HG02970 (cell line): ENCODE results near the gene CBX4.
"Not testable (repeated sequence)": the region's sequence is repeated elsewhere in the genome, so short reads cannot be mapped to it uniquely, and the experiment has no call there.

Experiments used
- ATAC-seq: cut with Tn5 transposase; IDR thresholded peaks from one replicate; pipeline ENCODE4 v1.9.1; 2021; ENCODE audit warnings: mild to moderate bottlenecking, moderate library complexity, moderate number of reproducible peaks; ENCODE audit not compliant: unreplicated experiment, low FRiP score

Gene CBX4

DNA sequence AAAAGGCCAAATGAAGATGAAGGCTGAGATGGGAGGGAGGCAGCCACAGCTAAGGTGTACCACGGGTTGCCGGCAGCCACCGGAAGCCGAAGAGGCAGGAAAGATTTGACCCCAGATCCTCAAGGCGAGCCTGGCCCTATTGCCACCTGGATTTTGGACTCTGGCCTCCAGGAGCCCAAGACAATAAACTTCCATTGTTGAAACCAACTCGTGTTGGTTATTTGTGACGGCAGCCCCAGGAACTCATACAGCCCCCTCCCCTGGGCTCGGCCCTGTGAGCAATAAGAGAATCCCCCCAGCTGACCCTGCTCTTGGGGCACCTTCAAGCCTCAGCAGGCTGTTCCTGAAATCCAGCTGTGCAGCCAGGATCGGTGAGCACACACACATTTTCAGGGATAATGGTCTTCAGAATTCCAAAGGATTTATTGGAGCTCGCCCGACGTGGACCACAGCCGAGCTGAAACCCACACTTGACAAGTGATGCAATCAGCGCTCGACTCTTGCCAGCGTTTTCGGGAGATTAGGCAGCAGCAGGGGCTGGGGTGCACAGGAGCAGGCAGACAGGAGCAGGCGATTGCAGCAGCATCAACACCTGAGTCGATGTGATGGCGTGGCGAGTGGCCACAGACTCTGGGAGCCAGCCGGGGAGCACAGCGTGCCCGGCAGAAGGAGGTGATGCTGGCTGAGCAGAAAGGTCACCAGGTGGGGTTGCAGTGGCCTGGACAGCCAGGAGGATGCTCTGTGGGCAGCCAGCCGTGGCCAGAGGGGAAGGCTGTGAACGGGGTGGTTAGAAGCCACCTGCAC, 22.4 kb upstream of the CBX4 start:
- no peak for ATAC-seq

DNA sequence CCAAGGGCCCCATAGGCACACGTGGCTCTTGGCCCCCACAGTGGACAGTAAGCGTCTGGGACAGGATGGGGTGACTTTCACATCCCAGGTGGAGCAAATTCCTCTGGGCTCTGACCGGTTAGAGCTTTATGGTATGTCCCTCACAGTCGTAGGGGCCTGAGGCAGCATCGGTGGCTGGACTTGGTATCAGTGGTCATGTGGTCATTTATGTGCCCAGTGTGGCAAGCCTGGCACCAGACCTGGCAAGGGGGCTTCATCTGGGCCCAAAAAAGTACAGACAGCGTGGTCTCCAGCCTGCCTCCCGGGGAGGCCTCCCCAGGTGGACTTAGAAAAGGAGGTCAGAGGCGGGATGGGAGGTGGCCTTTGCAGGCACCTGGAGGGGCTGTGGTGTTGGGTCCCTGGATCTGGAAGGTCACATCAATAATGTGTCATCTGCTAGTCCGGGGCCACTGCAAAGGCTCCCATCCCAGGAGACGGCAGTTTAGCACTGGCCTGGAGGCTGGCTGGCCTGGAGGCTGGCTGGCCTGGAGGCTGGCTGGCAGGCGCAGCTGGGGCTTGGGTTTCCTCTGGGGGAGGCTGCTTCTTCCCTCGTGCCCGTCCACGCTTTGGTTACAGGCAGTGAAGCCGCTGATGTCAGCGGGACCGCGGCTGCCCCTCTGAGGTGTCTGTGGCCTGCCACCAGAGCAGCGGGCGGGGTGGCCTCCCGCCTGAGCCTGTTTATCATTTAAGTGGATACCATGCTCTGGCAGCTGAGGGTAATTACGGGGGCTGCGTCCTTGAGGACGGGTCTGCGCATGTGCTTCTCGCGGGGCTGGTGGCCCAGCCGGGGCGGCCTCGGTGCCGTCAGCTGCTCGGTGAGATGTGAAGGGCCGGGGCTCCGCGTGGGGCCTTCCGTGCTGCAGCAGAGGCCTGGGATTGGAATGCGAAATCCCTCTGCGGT, 20.7 kb upstream of the CBX4 start:
- no peak for ATAC-seq

DNA sequence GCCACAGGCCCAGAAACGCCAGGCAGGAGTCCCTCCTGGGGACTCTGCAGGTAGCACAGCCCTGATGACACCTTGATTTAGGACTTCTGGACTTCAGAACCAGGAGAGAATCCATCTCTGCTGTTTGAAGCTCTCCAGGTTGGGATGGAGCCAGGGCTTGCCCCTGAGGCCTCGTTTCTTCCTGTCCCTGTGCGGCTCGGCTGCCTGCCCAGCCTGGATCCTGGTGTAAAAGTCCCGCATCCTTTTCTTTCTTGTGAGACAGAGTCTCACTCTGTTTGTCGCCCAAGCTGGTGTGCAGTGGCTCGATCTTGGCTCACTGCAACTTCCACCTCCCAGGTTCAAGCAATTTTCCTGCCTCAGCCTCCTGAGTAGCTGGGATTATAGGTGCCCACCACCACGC, 17.9 kb upstream of the CBX4 start:
- no peak for ATAC-seq

DNA sequence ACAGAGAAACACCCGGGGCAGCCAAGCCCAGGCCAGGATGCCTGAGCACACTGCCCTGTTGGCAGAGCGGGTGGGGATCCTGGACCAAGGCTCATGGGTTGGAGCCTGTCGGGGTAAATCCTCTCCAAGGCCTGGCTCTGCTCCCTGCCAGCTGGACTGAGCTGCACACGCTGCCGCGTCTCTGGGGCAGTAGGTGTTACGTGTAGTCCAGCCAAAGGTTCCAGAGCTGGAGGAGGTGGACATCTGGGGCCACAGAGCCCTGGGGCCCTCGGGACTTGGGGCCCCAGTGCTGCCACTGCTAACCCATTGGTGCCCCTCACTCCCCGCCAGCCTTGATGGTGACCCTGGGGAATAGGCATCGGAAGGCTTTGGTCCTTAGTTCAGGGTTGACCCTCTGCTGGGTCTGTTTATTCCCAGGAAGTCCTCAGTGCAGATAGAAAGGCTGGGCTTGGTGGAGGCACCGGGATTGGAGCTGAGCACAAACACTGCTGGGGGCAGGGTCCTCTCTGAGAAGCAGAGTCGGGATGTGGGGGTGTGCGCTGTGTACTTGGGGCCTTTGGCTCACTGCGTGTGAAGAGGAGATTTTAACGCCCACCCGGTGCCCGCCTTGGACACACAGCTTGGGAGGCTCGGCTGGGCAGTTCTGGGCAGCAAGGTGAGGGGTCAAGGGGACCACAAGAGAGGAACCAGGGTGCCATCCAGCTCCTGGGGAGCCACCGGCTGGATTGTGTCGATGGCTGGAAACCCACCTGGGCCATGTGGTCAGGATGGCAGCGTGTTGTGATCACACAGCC, 16.3 kb upstream of the CBX4 start:
- ATAC-seq: no peak

DNA sequence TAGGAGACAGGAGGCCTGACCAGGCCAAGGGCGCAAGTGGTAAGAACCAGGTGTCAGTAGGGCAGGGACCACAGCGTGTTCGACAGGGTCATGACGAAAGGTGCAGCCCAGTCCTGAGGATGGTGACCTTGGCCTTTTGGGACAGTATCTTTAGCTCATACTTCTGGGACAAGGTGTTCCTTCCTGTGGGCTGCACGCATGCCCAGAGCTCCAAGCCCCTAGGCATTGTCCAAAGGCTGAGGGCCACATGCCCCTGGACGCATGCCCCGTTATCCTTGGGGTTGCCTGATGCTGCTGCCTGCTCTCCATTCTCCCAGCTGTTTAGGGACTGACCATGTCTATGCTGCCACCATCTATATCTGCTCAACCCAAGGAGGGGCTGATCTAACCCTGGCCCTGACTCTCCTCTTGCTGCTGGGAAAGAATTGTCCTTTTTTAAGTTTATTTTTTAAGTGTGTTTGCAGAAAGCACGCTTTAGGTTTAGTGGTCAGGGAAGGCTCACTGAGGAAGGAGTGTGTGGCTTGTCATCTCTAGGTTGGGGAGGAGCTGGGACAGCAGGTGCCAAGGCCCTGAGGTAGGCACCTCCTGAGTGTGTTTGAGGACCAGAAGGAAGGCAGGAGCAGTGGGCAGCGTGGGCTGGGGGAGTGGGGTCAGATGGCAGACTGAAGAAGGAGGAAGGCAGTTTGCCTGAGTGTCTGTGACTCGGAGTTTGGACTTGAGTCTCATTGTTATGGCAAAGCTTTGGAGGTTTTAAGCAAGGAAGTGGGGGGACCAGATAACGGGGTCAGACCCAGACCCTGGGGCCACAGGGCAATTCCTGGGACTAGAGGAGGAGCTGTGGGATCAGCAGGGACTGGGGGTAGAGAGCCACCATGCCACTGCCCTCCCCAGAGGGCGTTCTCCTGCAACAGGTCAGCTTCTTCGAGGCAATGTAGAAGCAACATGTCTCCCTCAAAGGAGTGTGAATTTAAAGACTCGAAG, 15.1 kb upstream of the CBX4 start:
- no peak for ATAC-seq

DNA sequence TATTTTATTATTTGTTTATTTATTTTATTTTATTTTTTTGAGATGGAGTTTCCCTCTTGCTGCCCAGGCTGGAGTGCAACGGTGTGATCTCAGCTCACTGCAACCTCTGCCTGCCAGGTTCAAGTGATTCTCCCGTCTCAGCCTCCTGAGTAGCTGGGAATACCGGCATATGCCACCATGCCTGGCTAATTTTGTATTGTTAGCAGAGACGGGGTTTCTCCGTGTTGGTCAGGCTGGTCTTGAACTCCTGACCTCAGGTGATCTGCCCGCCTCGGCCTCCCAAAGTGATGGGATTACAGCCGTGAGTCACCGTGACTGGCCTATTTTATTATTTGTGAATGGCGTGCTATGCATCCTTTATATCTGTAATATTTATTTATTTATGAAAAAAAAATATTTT, 13.9 kb upstream of the CBX4 start:
- ATAC-seq: not testable (repeated sequence)

DNA sequence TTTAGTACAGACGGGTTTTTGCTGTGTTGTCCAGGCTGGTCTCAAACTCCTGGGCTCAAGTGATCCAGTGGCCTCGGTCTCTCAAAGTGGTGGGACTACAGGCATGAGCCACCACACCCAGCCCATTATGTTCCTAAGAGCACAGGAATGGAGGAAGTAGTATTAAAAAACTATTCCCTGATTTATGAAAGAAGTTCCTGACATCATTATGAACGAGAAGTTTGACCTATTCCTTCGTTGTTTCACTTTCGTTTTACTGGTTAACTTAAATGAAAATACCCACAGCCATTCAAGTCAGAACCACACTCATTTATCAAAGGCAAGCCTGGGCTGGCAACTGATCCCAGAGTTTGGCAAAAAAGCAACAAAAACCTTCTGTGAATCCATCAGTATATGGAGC, 13.5 kb upstream of the CBX4 start:
- no peak for ATAC-seq

DNA sequence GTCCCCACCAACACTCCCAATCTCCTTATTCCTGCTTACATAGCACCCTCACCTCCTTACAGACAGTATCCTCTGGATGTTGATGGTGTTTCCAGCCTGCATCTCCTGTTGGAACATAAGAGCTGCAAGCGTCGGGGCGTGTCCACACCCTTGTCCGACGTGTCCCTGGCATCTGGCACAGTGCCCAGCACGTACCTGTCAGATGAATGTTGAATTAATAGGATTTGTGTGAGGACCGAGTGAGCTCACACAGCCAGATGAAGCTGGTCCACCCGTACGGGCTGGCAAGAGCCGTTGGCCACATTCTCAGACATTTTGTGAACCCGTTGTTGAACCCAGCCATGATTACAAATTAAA, 12.2 kb upstream of the CBX4 start:
- ATAC-seq: no peak

DNA sequence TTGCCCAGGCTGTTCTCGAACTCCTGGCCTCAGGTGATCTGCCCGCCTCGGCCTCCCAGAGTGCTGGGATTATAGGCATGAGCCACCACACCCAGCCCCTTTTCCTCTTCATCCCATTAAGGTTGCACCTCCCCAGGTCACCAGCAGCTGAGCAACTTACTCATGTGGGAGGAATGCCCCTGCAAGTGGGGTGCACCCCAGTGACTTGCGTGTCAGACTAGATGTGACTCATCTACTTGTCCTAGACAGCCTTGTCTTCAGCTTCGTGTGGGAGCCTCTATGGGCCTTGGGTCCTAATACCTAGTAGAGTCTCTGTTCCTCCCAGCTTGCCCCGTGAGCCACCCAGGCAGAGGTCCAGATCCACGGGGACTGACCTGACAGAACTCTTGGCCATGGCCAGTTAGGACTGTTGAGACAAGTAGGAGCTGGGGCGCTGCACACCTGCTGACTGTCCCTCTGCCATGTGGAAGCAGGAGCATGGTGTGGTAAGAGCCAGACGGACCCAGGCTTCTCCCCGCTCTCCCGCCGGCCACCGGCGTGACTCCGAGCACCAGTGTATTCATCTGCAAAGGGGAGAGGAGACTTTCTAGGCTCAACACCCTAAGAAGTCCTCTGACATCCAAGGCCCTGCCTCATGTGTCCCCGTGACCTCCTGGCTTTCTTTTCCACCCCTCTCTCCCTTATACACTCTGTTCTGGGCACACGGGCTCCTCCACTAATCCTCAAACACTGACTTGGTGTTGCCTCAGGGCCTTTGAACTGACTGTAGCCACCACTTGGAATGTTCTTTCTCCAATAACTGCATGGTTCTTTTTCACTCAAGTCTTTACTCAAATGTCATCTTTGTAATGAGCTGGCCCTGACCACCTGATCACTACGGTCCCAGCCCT, 11.6 kb upstream of the CBX4 start:
- no peak for ATAC-seq

DNA sequence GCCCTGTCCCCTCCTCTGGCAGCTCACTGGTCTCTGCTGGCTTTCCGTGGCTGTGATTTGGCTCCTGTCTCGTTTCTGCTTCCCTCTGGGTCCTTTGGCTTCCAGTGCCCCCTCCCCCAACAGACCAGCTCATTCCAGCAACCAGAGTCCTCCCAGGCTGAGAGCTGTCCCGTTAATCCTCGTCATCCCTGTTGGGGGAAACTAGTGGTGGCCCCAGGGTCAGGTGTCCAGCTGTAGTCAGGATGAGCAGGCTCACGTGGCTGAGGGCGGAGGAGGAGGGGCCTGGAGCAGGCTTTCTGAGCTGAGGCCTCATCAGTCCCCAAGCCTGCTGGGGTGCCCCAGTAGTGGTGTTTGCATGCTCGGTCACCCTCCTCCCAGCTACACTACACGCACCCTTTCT, 10.7 kb upstream of the CBX4 start:
- ATAC-seq: no peak

DNA sequence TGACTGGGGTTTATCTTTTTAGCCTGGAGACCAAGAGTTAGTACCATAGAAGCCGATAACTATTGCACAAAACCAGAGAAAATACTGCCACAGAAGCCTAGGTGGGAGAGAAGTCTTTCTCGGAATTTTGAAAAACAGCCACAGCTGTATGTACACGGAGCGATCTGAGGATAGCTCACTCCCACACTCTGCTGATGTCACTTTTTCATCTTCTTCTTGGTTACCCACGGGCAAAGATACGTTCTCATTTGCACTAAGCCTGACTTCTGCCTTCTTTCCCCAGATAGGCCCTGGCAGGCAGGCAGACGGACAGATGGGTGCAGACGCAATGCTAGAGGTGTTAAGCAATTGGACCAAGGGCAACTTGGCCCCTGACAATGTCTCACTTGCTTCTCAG, 9.1 kb upstream of the CBX4 start:
- ATAC-seq: no peak

DNA sequence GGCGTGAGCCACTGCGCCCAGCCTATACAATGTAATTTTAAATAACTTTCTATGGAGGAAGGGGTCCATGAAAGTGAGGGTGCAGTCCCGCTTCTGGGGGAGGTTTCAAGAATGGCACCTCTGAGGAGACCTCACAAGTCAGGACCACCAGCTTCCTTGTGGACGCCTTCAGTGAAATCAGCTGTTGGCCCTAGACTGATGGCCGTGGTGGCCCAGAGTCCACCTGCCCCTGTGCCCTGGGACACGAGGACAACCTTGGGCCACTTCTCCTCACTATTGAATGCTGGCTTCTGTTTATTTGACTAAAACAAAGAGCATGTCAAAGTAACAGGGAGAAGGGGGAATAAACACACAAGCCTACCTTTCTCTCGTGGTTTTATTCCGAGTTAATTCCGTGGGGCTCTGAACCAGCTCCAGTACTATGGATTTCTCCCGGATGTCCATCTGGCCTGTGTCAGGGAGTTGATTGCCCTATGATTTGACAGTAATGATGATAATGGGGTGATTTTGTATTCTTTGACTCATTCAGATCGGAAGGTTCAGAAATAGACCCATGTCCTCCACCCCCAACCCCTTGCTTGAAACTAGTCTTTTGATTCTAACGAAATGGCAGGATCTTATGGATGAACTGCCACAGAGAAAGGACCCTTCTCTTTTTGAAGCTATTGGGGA, 8.6 kb upstream of the CBX4 start:
- no peak for ATAC-seq

DNA sequence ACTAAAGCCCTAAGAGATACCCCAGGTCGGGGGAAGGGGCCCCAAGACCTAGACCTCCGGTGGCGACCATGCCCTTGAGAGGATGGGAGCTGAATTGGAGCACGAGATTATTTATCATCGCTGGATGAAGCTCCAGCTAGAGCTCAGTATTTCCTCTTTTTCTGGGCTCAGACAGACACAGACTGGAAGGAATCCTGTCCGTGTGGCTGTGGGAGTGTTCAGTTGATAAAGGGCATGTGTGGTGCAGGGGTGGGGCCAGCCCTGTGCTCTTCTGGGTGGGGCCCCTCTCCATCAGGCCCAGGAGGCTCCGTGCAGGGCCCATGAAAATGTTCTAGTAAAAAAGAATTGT, 6.3 kb upstream of the CBX4 start:
- no peak for ATAC-seq

DNA sequence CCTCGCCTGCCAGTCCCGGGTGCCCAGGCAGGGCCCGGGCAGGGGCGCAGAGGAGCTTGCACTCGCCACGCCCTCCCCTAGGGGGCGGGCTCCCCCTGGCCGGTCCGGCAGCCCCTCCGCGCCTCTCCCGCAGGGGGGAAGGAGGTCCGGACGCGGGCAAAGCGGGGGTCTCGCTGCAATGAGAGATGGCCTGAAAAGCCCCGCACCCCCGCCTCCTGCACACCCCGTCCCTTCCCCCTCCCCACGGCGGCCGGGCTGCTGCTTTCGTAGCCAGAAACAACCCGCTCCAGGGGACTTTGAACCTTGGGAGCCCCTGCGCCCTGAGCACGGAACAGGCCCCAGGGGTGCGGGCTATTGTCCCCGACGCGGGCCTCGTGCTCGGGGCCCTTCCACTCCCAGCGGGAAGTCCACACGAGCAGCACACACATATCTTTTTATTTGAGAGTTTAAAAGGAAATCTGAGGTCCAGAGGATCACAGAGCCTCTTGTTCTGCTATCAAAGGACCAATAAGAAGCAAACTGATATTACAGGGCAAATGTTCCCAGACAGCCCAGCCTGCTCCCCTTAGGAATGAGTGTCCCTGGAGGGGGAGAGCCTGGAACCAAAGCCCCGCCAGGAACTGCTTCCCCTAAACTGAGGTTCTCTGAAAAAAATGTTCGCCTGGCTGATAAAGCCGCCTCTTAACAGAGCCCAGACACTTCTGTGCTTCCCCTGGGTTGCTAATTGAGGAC, 5.8 kb upstream of the CBX4 start:
- ATAC-seq: no peak

DNA sequence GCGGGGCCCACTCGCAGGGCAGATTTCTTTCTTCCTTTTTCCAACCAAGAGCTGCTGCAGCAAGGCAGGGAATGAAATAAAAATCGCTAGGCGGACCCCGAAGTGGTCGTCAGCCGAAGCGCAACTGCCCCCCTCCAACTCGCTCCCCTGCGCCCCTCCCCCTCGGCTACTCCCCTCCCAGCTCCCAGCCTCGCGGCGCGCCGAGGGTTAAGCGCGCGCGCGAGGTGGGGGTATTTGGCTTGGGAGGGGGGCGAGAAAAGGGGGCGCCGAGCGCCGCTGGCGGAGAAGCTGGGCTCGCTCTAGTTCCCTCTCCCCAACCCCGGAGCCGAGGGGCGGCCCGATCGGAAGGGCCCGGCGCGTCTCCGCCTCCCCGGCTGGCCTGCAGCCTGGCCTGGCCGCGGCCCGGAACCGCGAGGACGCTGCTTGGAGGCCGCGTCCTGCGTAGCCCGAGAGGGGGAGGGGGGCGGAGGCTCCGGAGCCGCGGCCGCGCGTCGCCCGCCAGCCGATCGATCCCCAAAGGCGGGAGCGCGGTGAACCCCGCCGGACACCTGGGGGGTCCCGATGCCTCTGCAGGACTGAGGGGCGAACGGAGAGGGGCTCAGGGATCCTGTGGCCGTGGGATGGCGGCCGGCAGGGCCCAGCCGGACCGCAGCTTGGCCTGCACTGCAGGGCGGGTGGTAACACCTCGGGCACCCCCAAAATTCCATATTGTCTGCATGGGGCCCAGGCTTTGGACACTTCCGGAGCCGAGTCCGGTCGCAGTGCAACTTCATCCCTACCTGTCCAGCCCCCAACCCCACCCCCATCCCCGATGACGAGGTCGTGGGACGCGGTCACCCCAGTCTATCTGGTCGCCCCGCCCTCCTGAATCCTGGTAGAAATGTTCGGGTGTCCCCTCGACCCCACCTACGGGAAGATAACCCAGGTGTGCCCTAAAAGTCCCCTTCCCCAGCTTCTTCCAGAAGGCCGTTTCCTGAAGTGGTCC, 4.9 kb upstream of the CBX4 start:
- ATAC-seq: no peak

DNA sequence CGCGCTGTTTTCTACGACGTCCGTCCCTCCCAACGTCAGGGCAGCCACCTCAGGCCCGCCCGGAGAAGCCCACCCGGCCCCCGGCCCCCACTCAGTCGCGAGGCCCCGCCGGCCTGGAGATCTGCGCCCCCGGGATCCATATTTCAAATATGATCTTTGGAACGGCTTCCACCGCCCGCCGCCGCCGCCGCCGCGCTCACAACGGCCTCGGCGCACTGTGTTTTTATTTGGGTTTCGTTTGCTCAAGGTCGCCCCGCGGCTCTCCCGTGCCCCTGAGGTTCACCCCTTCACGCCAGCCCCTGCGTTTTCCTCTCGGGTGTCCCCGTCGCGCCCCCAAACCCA, 4.2 kb upstream of the CBX4 start:
- ATAC-seq: no peak
